HCT116 (cell line): ENCODE measurements around the gene MED10. TPM values are rescaled to one million over a fixed set of nuclear protein-coding genes. Genes with fewer than 3 reads are reported as not detected.

ENCODE experiments used
- ATAC-seq: fragments of 200-7000 bp; cut with Tn5 transposase; 2 replicates; pipeline ENCODE4 v1.9.1; 2020; ENCODE audit warnings: mild to moderate bottlenecking, moderate library complexity
- BruUV-seq: library from RNA; stranded (reverse); fragments of 400-500 nt; replicated peaks from 2 replicates; lab custom pipeline; 2021; lab: Mats Ljungman, UMichigan
- CTCF ChIA-PET: fragments of 300-600 bp; sonication (Branson Sonifier 250); formaldehyde crosslinking; loops from one replicate; lab custom pipeline; 2021; ENCODE audit warnings: antibody characterized with exemption; lab: Charles Lee
- POLR2A ChIA-PET: fragments of 300-600, 350-600 bp; sonication (Branson Sonifier 250); formaldehyde crosslinking; loops from one replicate; lab custom pipeline; 2021; ENCODE audit warnings: antibody characterized with exemption; lab: Charles Lee
- RAD21 ChIA-PET, 2 experiments: fragments of 300-600 bp; sonication (Branson Sonifier 250); formaldehyde crosslinking; loops; one replicate each; lab custom pipeline; 2023; ENCODE audit warnings: low total read pairs in 2 of 2; ENCODE audit not compliant: uncharacterized antibody in 2 of 2, unreplicated experiment in 2 of 2, low non-redundant PET in 1 of 2; lab: Charles Lee
- DNase-seq: peaks from one replicate; pipeline ENCODE4 v3.0.0-alpha.2; 2010; ENCODE audit warnings: low read depth, low spot score
- H2AFZ ChIP-seq: fragments of 200-600 bp; shearing (Covaris generic), sonication (generic); 2 replicates; pipeline ENCODE4 v1.6.1; 2017; ENCODE audit warnings: low read depth, mixed run types, mixed read lengths, antibody characterized with exemption, low read length; ENCODE audit not compliant: poor library complexity, severe bottlenecking
- H3K27ac ChIP-seq: 2 replicates; pipeline ENCODE4 v1.5.1; 2012; ENCODE audit warnings: low read depth, low read length
- H3K27me3 ChIP-seq: fragments of 200-600 bp; sonication (generic); 2 replicates; pipeline ENCODE4 v1.6.1; 2016; ENCODE audit warnings: mixed run types, low read length, mixed read lengths; ENCODE audit not compliant: insufficient read depth
- H3K36me3 ChIP-seq, 2 experiments: fragments of 200-500 bp in 1 of 2; fragments of 200-600 bp in 1 of 2; sonication (Bioruptor generic) in 1 of 2; sonication (generic) in 1 of 2; 2 replicates each; pipeline versions ENCODE4 v1.5.1 to v1.6.1; 2014 to 2016; ENCODE audit warnings: low read length in 2 of 2, inconsistent platforms in 1 of 2, mixed read lengths in 1 of 2, mixed run types in 1 of 2; ENCODE audit not compliant: insufficient read depth in 2 of 2, control insufficient read depth in 1 of 2
- H3K4me1 ChIP-seq, 2 experiments: fragments of 200-600 bp in 1 of 2; sonication (generic) in 1 of 2; 2 replicates each; pipeline versions ENCODE4 v1.5.1 to v1.6.1; 2012 to 2017; ENCODE audit warnings: low read length in 2 of 2, inconsistent platforms in 1 of 2, mild to moderate bottlenecking in 1 of 2, mixed read lengths in 1 of 2, mixed run types in 1 of 2, moderate library complexity in 1 of 2; ENCODE audit not compliant: insufficient read depth in 2 of 2, control insufficient read depth in 1 of 2
- H3K4me2 ChIP-seq: fragments of 200-600 bp; sonication (generic); 2 replicates; pipeline ENCODE4 v1.6.1; 2017; ENCODE audit warnings: mixed run types, low read length, mixed read lengths
- H3K4me3 ChIP-seq, 2 experiments: fragments of 200-600 bp in 1 of 2; sonication (generic) in 1 of 2; replicated peaks in 1 of 2; 2 replicates each; pipeline ENCODE4 v1.5.1; 2011 to 2016; ENCODE audit warnings: low read length in 2 of 2, control low read depth in 1 of 2, low read depth in 1 of 2, mild to moderate bottlenecking in 1 of 2, mixed read lengths in 1 of 2, mixed run types in 1 of 2
- H3K79me2 ChIP-seq: fragments of 200-600 bp; sonication (generic); 2 replicates; pipeline ENCODE4 v1.6.1; 2017; ENCODE audit warnings: mild to moderate bottlenecking, mixed run types, low read length, moderate library complexity, mixed read lengths; ENCODE audit not compliant: insufficient read depth
- H3K9ac ChIP-seq: fragments of 200-600 bp; sonication (generic); 2 replicates; pipeline ENCODE4 v1.6.1; 2016; ENCODE audit warnings: low read length, mixed read lengths
- H3K9me2 ChIP-seq: fragments of 200-600 bp; sonication (generic), shearing (Covaris generic); 2 replicates; pipeline ENCODE4 v1.6.1; 2017; ENCODE audit warnings: mixed run types, mild to moderate bottlenecking, moderate library complexity; ENCODE audit not compliant: insufficient read depth
- H3K9me3 ChIP-seq, 2 experiments: fragments of 200-500 bp in 1 of 2; fragments of 200-600 bp in 1 of 2; sonication (Bioruptor generic) in 1 of 2; sonication (generic) in 1 of 2; 2 replicates each; pipeline ENCODE4 v1.6.1; 2014 to 2017; ENCODE audit warnings: low read length in 2 of 2, mixed read lengths in 2 of 2, inconsistent platforms in 1 of 2, low read depth in 1 of 2, mild to moderate bottlenecking in 1 of 2, mixed run types in 1 of 2, moderate library complexity in 1 of 2; ENCODE audit not compliant: control insufficient read depth in 1 of 2, insufficient read depth in 1 of 2
- H4K20me1 ChIP-seq: fragments of 200-600 bp; sonication (generic), shearing (Covaris generic); 2 replicates; pipeline ENCODE4 v1.6.1; 2017; ENCODE audit warnings: mixed run types, mild to moderate bottlenecking, moderate library complexity; ENCODE audit not compliant: insufficient read depth
- CBX3 ChIP-seq: IDR thresholded peaks from 2 replicates; pipeline ENCODE4 v1.6.1; 2012; ENCODE audit warnings: low read depth
- CEBPB ChIP-seq: IDR thresholded peaks from 2 replicates; pipeline ENCODE4 v1.6.1; 2012; ENCODE audit warnings: low read depth
- CTCF ChIP-seq, 3 experiments: fragments of 200-600 bp in 1 of 3; sonication (generic) in 1 of 3; IDR thresholded peaks in 2 of 3; conservative IDR thresholded peaks in 1 of 3; 2 replicates each; pipeline ENCODE4 v1.5.1; 2012 to 2017; ENCODE audit warnings: low read depth in 2 of 3, low read length in 2 of 3, antibody characterized with exemption in 1 of 3, borderline replicate concordance in 1 of 3, control low read depth in 1 of 3, mild to moderate bottlenecking in 1 of 3, mixed read lengths in 1 of 3, mixed run types in 1 of 3, moderate library complexity in 1 of 3; ENCODE audit not compliant: insufficient read depth in 1 of 3
- ELF1 ChIP-seq: IDR thresholded peaks from 2 replicates; pipeline ENCODE4 v1.6.1; 2012; ENCODE audit warnings: low read depth, borderline replicate concordance
- EZH2 ChIP-seq: fragments of 200-600 bp; sonication (generic); IDR thresholded peaks from 2 replicates; pipeline ENCODE4 v1.6.1; 2017; ENCODE audit warnings: antibody characterized with exemption, mixed run types
- EZH2phosphoT487 ChIP-seq: fragments of 200-600 bp; IDR thresholded peaks from 2 replicates; pipeline ENCODE4 v1.6.1; 2018; ENCODE audit warnings: antibody characterized with exemption, borderline replicate concordance
- FOSL1 ChIP-seq: IDR thresholded peaks from 2 replicates; pipeline ENCODE4 v1.6.1; 2012; ENCODE audit warnings: low read depth
- JUND ChIP-seq: IDR thresholded peaks from 2 replicates; pipeline ENCODE4 v1.6.1; 2012
- POLR2A ChIP-seq: IDR thresholded peaks from 2 replicates; pipeline ENCODE4 v1.7.0; 2011; ENCODE audit warnings: borderline replicate concordance; ENCODE audit not compliant: insufficient read depth, insufficient read length; ENCODE audit errors: extremely low read depth
- POLR2AphosphoS5 ChIP-seq: IDR thresholded peaks from 2 replicates; pipeline ENCODE4 v1.6.1; 2011; ENCODE audit warnings: mild to moderate bottlenecking, low read depth, low read length, moderate library complexity
- RAD21 ChIP-seq: IDR thresholded peaks from 2 replicates; pipeline ENCODE4 v1.6.1; 2012; ENCODE audit warnings: low read depth, mild to moderate bottlenecking
- REST ChIP-seq: IDR thresholded peaks from 2 replicates; pipeline ENCODE4 v1.6.1; 2012; ENCODE audit warnings: low read depth
- SIN3A ChIP-seq: IDR thresholded peaks from 2 replicates; pipeline ENCODE4 v1.6.1; 2012; ENCODE audit warnings: low read depth
- SP1 ChIP-seq: IDR thresholded peaks from 2 replicates; pipeline ENCODE4 v1.6.1; 2012; ENCODE audit warnings: low read depth
- SRF ChIP-seq: IDR thresholded peaks from 2 replicates; pipeline ENCODE4 v1.6.1; 2012; ENCODE audit warnings: low read depth
- TCF7L2 ChIP-seq: IDR thresholded peaks from 2 replicates; pipeline ENCODE4 v1.7.0; 2011; ENCODE audit warnings: borderline replicate concordance, inconsistent platforms; ENCODE audit not compliant: insufficient read depth, insufficient read length; ENCODE audit errors: extremely low read depth
- YY1 ChIP-seq: IDR thresholded peaks from 2 replicates; pipeline ENCODE4 v1.6.1; 2011; ENCODE audit warnings: low read length, low read depth, moderate library complexity, mild to moderate bottlenecking; ENCODE audit not compliant: insufficient replicate concordance; ENCODE audit errors: extremely low read depth
- ZBTB33 ChIP-seq: IDR thresholded peaks from 2 replicates; pipeline ENCODE4 v1.6.1; 2011; ENCODE audit warnings: mild to moderate bottlenecking, low read length, moderate library complexity; ENCODE audit not compliant: insufficient replicate concordance; ENCODE audit errors: extremely low read depth
- ZFX ChIP-seq: fragments of 450-650 bp; IDR thresholded peaks from 2 replicates; pipeline ENCODE4 v1.6.1; 2017
- intact Hi-C: fragments of 100-400 bp; cut with micrococcal nuclease; formaldehyde crosslinking; loops from 2 replicates; pipeline ENCODE4 v1.10.0; 2022
- total RNA-seq: library from RNA; stranded (reverse); gene quantifications from one replicate; pipeline ENCODE4 v1.2.1, GENCODE V29; 2021; ENCODE audit not compliant: unreplicated experiment
- TF ChIP-seq, protein P1 (sequence below): IDR thresholded peaks from 2 replicates; pipeline ENCODE4 v1.6.1; 2012

MED10 gene
- total RNA-seq, 1 experiment from 2014 or later, result 35.0 TPM

DNA sequence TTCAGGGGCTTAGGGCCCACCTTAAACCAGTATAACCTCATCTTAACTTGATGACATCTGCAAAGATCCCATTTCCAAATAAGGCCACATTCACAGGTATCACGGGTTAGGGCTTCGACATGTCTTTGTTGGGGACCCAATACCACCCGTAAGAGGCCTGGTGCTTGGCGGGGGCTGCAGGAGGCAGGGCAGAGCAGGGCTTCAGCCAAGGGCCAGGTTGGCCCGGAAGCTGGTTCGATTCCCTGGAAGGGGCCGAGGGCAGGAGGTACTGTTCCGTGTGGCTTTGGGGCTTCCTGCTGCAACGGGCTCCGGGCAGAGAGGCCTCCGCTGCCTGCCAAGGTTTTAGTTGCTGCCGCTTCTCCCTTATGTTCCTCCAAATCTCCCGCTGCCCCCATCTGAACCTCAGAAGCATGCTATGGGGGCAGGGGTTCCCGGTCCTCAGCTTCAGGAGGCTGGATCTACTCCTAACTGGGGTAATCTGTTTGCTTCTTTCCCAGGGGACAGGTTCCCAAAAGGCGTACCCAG is 29.8 kb downstream of the MED10 start:
- intact Hi-C loops, result no loop called here
- ChIA-PET POLR2A (no interaction called here), RAD21 (no interaction called here), CTCF (no interaction called here)
- DNase-seq, result no peak
- no peak for ATAC-seq
- Histone ChIP-seq H4K20me1 (no peaks in the 10 kb centered on the region), H3K27me3 (peaks cover 17% of the 10 kb centered on the region; the same call in 1 of the 2 replicates), H3K27ac (no peak overlapping the region), H3K9me3 (no peaks in the 10 kb centered on the region), H3K9me2 (no peaks in the 10 kb centered on the region), H2AFZ (no peak overlapping the region), H3K4me2 (no peak overlapping the region), H3K4me1 (no peaks in the 10 kb centered on the region), H3K9ac (no peak overlapping the region), H3K4me3 (no peak overlapping the region), H3K36me3 (no peaks in the 10 kb centered on the region), H3K79me2 (no peaks in the 10 kb centered on the region)
- no TSS peak for BruUV-seq
- TF ChIP-seq CEBPB (no peak), POLR2A (no peak), POLR2AphosphoS5 (no peak), SP1 (no peak), ELF1 (no peak), JUND (no peak), EZH2phosphoT487 (no peak), RAD21 (no peak), CBX3 (no peak), YY1 (no peak), ZBTB33 (no peak), SRF (no peak), EZH2 (no peak), FOSL1 (no peak), REST (no peak), ZFX (no peak), TCF7L2 (no peak), SIN3A (no peak), CTCF (IDR thresholded peaks at IDR 0.05 in 2 of 3, conservative IDR thresholded peaks at IDR 0.05 in 1 of 3; ENCODE audit: borderline replicate concordance in 1 of 3, insufficient read depth in 1 of 3, low read depth in 2 of 3, low read length in 2 of 3) (no peak)
- TF ChIP-seq, protein P1, sequence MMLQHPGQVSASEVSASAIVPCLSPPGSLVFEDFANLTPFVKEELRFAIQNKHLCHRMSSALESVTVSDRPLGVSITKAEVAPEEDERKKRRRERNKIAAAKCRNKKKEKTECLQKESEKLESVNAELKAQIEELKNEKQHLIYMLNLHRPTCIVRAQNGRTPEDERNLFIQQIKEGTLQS, result no peak
